Loucy (cell line): Measurements from ENCODE around the gene ARVCF.

Experiments used
- H2AFZ ChIP-seq: fragments of 200-600 bp; sonication (generic); 2 replicates; pipeline ENCODE4 v1.6.0; 2016; ENCODE audit warnings: antibody characterized with exemption, mild to moderate bottlenecking, low read length, moderate library complexity
- H3F3A ChIP-seq: fragments of 200-600 bp; 2 replicates; pipeline ENCODE4 v1.6.0; 2016; ENCODE audit warnings: antibody characterized with exemption, low read depth, mild to moderate bottlenecking
- H3K27me3 ChIP-seq: fragments of 200-600 bp; sonication (generic); 2 replicates; pipeline ENCODE4 v1.6.1; 2014; ENCODE audit warnings: low read length, mild to moderate bottlenecking; ENCODE audit not compliant: insufficient read depth, poor library complexity, severe bottlenecking
- H3K36me3 ChIP-seq: fragments of 200-600 bp; sonication (generic); 2 replicates; pipeline ENCODE4 v1.6.1; 2016; ENCODE audit warnings: low read length; ENCODE audit not compliant: insufficient read depth
- H3K4me1 ChIP-seq: fragments of 200-600 bp; sonication (generic); 2 replicates; pipeline ENCODE4 v1.5.1; 2014; ENCODE audit warnings: low read length, mild to moderate bottlenecking; ENCODE audit not compliant: insufficient read depth, poor library complexity, severe bottlenecking
- H3K4me2 ChIP-seq: fragments of 200-600 bp; sonication (generic); 2 replicates; pipeline ENCODE4 v1.6.0; 2014; ENCODE audit warnings: antibody characterized with exemption, low read length, low read depth, mild to moderate bottlenecking; ENCODE audit not compliant: poor library complexity, severe bottlenecking
- H3K4me3 ChIP-seq: fragments of 200-600 bp; sonication (generic); 2 replicates; pipeline ENCODE4 v1.5.1; 2014; ENCODE audit warnings: low read length, mild to moderate bottlenecking, mixed read lengths; ENCODE audit not compliant: poor library complexity, severe bottlenecking
- H3K79me2 ChIP-seq: fragments of 200-600 bp; sonication (generic); 2 replicates; pipeline ENCODE4 v1.6.1; 2014; ENCODE audit warnings: low read length; ENCODE audit not compliant: insufficient read depth
- H3K9ac ChIP-seq: fragments of 200-600 bp; sonication (generic); 2 replicates; pipeline ENCODE4 v1.6.0; 2014; ENCODE audit warnings: mild to moderate bottlenecking, low read depth, low read length, moderate library complexity; ENCODE audit not compliant: poor library complexity, severe bottlenecking
- H3K9me2 ChIP-seq: fragments of 200-600 bp; sonication (generic); replicated peaks from 2 replicates; pipeline ENCODE4 v1.6.1; 2016; ENCODE audit warnings: low read depth, low read length, mixed read lengths
- H3K9me3 ChIP-seq: fragments of 200-600 bp; sonication (generic); 2 replicates; pipeline ENCODE4 v1.6.1; 2014; ENCODE audit warnings: mild to moderate bottlenecking, antibody characterized with exemption, low read length, low read depth; ENCODE audit not compliant: insufficient read depth
- H4K20me1 ChIP-seq: fragments of 200-600 bp; sonication (generic); 2 replicates; pipeline ENCODE4 v1.6.0; 2014; ENCODE audit warnings: antibody characterized with exemption, low read length, mild to moderate bottlenecking; ENCODE audit not compliant: insufficient read depth, poor library complexity, severe bottlenecking
- CTCF ChIP-seq: fragments of 200-600 bp; sonication (generic); conservative IDR thresholded peaks from 2 replicates; pipeline ENCODE4 v1.5.1; 2014; ENCODE audit warnings: mild to moderate bottlenecking, antibody characterized with exemption, low read length
- EZH2phosphoT487 ChIP-seq: fragments of 200-600 bp; IDR thresholded peaks from 2 replicates; pipeline ENCODE4 v1.6.1; 2018; ENCODE audit warnings: antibody characterized with exemption, mild to moderate bottlenecking, moderate library complexity, borderline replicate concordance

ARVCF gene, protein sequence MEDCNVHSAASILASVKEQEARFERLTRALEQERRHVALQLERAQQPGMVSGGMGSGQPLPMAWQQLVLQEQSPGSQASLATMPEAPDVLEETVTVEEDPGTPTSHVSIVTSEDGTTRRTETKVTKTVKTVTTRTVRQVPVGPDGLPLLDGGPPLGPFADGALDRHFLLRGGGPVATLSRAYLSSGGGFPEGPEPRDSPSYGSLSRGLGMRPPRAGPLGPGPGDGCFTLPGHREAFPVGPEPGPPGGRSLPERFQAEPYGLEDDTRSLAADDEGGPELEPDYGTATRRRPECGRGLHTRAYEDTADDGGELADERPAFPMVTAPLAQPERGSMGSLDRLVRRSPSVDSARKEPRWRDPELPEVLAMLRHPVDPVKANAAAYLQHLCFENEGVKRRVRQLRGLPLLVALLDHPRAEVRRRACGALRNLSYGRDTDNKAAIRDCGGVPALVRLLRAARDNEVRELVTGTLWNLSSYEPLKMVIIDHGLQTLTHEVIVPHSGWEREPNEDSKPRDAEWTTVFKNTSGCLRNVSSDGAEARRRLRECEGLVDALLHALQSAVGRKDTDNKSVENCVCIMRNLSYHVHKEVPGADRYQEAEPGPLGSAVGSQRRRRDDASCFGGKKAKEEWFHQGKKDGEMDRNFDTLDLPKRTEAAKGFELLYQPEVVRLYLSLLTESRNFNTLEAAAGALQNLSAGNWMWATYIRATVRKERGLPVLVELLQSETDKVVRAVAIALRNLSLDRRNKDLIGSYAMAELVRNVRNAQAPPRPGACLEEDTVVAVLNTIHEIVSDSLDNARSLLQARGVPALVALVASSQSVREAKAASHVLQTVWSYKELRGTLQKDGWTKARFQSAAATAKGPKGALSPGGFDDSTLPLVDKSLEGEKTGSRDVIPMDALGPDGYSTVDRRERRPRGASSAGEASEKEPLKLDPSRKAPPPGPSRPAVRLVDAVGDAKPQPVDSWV

GRCh38 chr22:20016734-20017621 lies at the start of gene ARVCF:
TSS of gene ARVCF (minus strand) at chr22:20016823. CDS start at chr22:19990794, 26,029 bp downstream.
- Histone ChIP-seq H3K79me2 (peaks cover 10% of the 10 kb centered on the region), H2AFZ (peak within 1 kb of the TSS; percentile 91), H3K9ac (peak within 1 kb of the TSS; percentile 31), H3K27me3 (peaks cover 19% of the 10 kb centered on the region), H3K4me2 (peak within 1 kb of the TSS; percentile 82), H3K36me3 (no peaks in the 10 kb centered on the region), H4K20me1 (peaks cover 8% of the 10 kb centered on the region), H3K9me3 (no peaks in the 10 kb centered on the region), H3K4me1 (peaks cover 19% of the 10 kb centered on the region), H3K9me2 (no peaks in the 10 kb centered on the region), H3K4me3 (peak within 1 kb of the TSS; percentile 73), H3F3A (no peaks in the 10 kb centered on the region)
- TF ChIP-seq CTCF (no peak), EZH2phosphoT487 (no peak)

GRCh38 chr22:20065896-20066616 lies 49.4 kb upstream of the ARVCF start:
- no peak overlapping the region for H3K4me3 ChIP-seq
- H3K36me3 ChIP-seq: no peaks in the 10 kb centered on the region; the same call in 1 of the 2 replicates
- no peaks in the 10 kb centered on the region for H3K9me3 ChIP-seq
- no peaks in the 10 kb centered on the region for H4K20me1 ChIP-seq
- no peak for TF ChIP-seq CTCF
- no peak for TF ChIP-seq EZH2phosphoT487
- H3K4me2 ChIP-seq: no peak overlapping the region
- no peaks in the 10 kb centered on the region for H3K9me2 ChIP-seq
- H3F3A ChIP-seq: no peaks in the 10 kb centered on the region
- H3K79me2 ChIP-seq: no peaks in the 10 kb centered on the region
- H3K4me1 ChIP-seq: no peaks in the 10 kb centered on the region
- H3K9ac ChIP-seq: no peak overlapping the region
- no peak overlapping the region for H2AFZ ChIP-seq
- no peaks in the 10 kb centered on the region for H3K27me3 ChIP-seq
